Astrocyte (in vitro differentiated cells and primary cell): Measurements from ENCODE around the gene TMEM183A. TPM values are rescaled to one million over a fixed set of nuclear protein-coding genes. Genes with fewer than 3 reads are reported as not detected.

Experiments used
- DNase-seq: peaks from one replicate; pipeline ENCODE4 v3.0.0-alpha.2; 2010; ENCODE audit warnings: low read depth
- FAIRE-seq: peaks from 2 replicates; lab custom pipeline; 2011; peaks lifted over from hg19 to GRCh38; lab: Jason Lieb, UNC
- H2AFZ ChIP-seq: 2 replicates; pipeline ENCODE4 v1.6.0; 2012; ENCODE audit warnings: low read depth, low read length, inconsistent platforms
- H3K27ac ChIP-seq: 2 replicates; pipeline ENCODE4 v1.5.1; 2011; ENCODE audit warnings: low read depth, low read length, inconsistent platforms
- H3K27me3 ChIP-seq: 2 replicates; pipeline ENCODE4 v1.6.0; 2011; ENCODE audit warnings: low read length, inconsistent platforms; ENCODE audit not compliant: insufficient read depth
- H3K36me3 ChIP-seq: 2 replicates; pipeline ENCODE4 v1.5.1; 2011; ENCODE audit warnings: low read length, inconsistent platforms; ENCODE audit not compliant: insufficient read depth
- H3K4me1 ChIP-seq: 2 replicates; pipeline ENCODE4 v1.5.1; 2011; ENCODE audit warnings: low read length, inconsistent platforms; ENCODE audit not compliant: insufficient read depth
- H3K4me2 ChIP-seq: 2 replicates; pipeline ENCODE4 v1.6.0; 2012; ENCODE audit warnings: low read length, inconsistent platforms
- H3K4me3 ChIP-seq: 2 replicates; pipeline ENCODE4 v1.5.1; 2011; ENCODE audit warnings: low read depth, mild to moderate bottlenecking, low read length, inconsistent platforms; ENCODE audit not compliant: insufficient read depth
- H3K79me2 ChIP-seq: 2 replicates; pipeline ENCODE4 v1.6.0; 2012; ENCODE audit warnings: mild to moderate bottlenecking, low read length, inconsistent platforms; ENCODE audit not compliant: insufficient read depth
- H3K9ac ChIP-seq: 2 replicates; pipeline ENCODE4 v1.6.0; 2012; ENCODE audit warnings: mild to moderate bottlenecking, low read length, inconsistent platforms
- H3K9me3 ChIP-seq: 2 replicates; pipeline ENCODE4 v1.5.1; 2012; ENCODE audit warnings: low read depth, mild to moderate bottlenecking, low read length, inconsistent platforms; ENCODE audit not compliant: insufficient read depth
- H4K20me1 ChIP-seq: 2 replicates; pipeline ENCODE4 v1.6.0; 2012; ENCODE audit warnings: low read length, inconsistent platforms; ENCODE audit not compliant: insufficient read depth
- H3K27ac Mint-ChIP-seq: one replicate; pipeline ENCODE4 v1.8.0; 2021; ENCODE audit warnings: mild to moderate bottlenecking, mixed read lengths; ENCODE audit not compliant: unreplicated experiment
- H3K27me3 Mint-ChIP-seq: one replicate; pipeline ENCODE4 v1.8.0; 2021; ENCODE audit warnings: low read depth, mixed read lengths; ENCODE audit not compliant: unreplicated experiment
- H3K36me3 Mint-ChIP-seq: one replicate; pipeline ENCODE4 v1.8.0; 2021; ENCODE audit warnings: low read depth, mixed read lengths; ENCODE audit not compliant: unreplicated experiment
- H3K4me1 Mint-ChIP-seq: one replicate; pipeline ENCODE4 v1.8.0; 2021; ENCODE audit warnings: low read depth, mixed read lengths; ENCODE audit not compliant: unreplicated experiment
- H3K4me3 Mint-ChIP-seq: one replicate; pipeline ENCODE4 v1.8.0; 2021; ENCODE audit warnings: mild to moderate bottlenecking, moderate library complexity, mixed read lengths; ENCODE audit not compliant: unreplicated experiment
- H3K9me3 Mint-ChIP-seq: one replicate; pipeline ENCODE4 v1.8.0; 2021; ENCODE audit warnings: mild to moderate bottlenecking, mixed read lengths; ENCODE audit not compliant: unreplicated experiment
- EZH2 ChIP-seq: IDR thresholded peaks from 2 replicates; pipeline ENCODE4 v1.6.1; 2012; ENCODE audit warnings: mild to moderate bottlenecking, low read length, inconsistent platforms; ENCODE audit not compliant: insufficient read depth
- total RNA-seq: library from RNA; stranded (reverse); gene quantifications from 2 replicates; pipeline ENCODE4 v1.2.1, GENCODE V29; 2021
- TF ChIP-seq, protein P1 (sequence below): IDR thresholded peaks from 2 replicates; pipeline ENCODE4 v1.5.1; 2011; ENCODE audit warnings: low read depth, mild to moderate bottlenecking, inconsistent platforms, low read length, moderate library complexity; ENCODE audit not compliant: insufficient read depth

Gene TMEM183A
- total RNA-seq, 1 donor from 2014 or later = 68.6 TPM

DNA sequence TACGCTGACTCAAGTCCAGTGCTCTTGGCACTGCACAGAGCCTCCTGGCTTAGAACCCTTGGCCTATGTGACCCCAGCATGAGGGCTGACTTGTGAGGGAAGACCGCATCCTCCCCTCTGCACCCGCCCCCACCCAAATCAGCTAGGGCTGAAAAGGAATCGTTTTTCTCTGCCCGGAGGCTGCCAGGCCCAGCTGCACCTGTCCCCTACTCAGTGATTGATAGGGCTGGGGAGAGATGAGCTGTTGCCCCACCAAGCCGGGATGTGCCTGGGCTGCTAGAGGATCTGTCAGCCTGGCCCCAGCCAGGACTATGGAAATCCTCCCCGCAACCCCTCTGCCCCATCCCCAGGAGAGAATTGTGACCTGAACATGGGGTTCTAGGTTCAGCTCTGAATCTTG is 58.0 kb downstream of the TMEM183A start:
- Histone ChIP-seq H3K4me2 (no peak overlapping the region), H3K4me1 (no peaks in the 10 kb centered on the region), H3K79me2 (no peaks in the 10 kb centered on the region), H2AFZ (no peak overlapping the region), H3K9ac (no peak overlapping the region), H3K36me3 (no peaks in the 10 kb centered on the region), H4K20me1 (no peaks in the 10 kb centered on the region), H3K4me3 (no peak overlapping the region), H3K27me3 (peaks cover 7% of the 10 kb centered on the region), H3K27ac (no peak overlapping the region), H3K9me3 (no peaks in the 10 kb centered on the region)
- no peak overlapping the region for H3K4me3 Mint-ChIP-seq
- FAIRE-seq = no peak
- H3K27me3 Mint-ChIP-seq = peaks cover 34% of the 10 kb centered on the region
- no peaks in the 10 kb centered on the region for H3K9me3 Mint-ChIP-seq
- DNase-seq = no peak
- TF ChIP-seq, protein P1, sequence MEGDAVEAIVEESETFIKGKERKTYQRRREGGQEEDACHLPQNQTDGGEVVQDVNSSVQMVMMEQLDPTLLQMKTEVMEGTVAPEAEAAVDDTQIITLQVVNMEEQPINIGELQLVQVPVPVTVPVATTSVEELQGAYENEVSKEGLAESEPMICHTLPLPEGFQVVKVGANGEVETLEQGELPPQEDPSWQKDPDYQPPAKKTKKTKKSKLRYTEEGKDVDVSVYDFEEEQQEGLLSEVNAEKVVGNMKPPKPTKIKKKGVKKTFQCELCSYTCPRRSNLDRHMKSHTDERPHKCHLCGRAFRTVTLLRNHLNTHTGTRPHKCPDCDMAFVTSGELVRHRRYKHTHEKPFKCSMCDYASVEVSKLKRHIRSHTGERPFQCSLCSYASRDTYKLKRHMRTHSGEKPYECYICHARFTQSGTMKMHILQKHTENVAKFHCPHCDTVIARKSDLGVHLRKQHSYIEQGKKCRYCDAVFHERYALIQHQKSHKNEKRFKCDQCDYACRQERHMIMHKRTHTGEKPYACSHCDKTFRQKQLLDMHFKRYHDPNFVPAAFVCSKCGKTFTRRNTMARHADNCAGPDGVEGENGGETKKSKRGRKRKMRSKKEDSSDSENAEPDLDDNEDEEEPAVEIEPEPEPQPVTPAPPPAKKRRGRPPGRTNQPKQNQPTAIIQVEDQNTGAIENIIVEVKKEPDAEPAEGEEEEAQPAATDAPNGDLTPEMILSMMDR = no peak
- TF ChIP-seq EZH2 = no peak
- no peak overlapping the region for H3K27ac Mint-ChIP-seq
- peaks cover 7% of the 10 kb centered on the region for H3K4me1 Mint-ChIP-seq
- peaks cover 39% of the 10 kb centered on the region for H3K36me3 Mint-ChIP-seq

DNA sequence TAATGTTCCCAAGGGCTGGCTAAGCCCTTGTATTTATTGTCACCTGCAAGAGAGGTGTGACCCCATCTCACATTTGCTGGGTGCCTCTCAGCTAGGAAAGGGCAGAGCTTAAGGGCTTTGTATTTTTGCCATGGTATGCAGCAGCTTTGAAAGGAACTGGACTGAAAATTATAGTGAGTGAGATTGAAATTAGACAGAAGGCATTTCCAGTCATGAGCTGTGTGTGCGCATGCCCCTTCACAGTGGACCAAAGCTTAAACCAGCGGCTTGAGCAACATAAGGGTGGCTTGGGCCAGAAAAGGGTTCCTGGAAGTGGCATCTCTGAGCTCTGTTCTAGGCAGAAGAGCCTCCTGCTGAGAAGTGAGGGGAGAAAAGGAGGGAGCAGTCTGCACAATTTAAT is 58.8 kb downstream of the TMEM183A start:
- no peaks in the 10 kb centered on the region for H3K36me3 ChIP-seq
- Mint-ChIP-seq H3K4me1 (peaks cover 7% of the 10 kb centered on the region), H3K4me3 (no peak overlapping the region), H3K9me3 (no peaks in the 10 kb centered on the region), H3K36me3 (peaks cover 33% of the 10 kb centered on the region), H3K27ac (no peak overlapping the region), H3K27me3 (peaks cover 32% of the 10 kb centered on the region)
- FAIRE-seq (no peak), DNase-seq (no peak)
- H3K79me2 ChIP-seq = no peaks in the 10 kb centered on the region
- no peak overlapping the region for H3K27ac ChIP-seq
- H2AFZ ChIP-seq = no peak overlapping the region
- H4K20me1 ChIP-seq = no peaks in the 10 kb centered on the region
- H3K9ac ChIP-seq = no peak overlapping the region
- H3K9me3 ChIP-seq = no peaks in the 10 kb centered on the region
- peaks cover 7% of the 10 kb centered on the region for H3K27me3 ChIP-seq
- no peaks in the 10 kb centered on the region for H3K4me1 ChIP-seq
- no peak overlapping the region for H3K4me3 ChIP-seq
- no peak overlapping the region for H3K4me2 ChIP-seq
- TF ChIP-seq, protein P1 = no peak
- no peak for TF ChIP-seq EZH2

DNA sequence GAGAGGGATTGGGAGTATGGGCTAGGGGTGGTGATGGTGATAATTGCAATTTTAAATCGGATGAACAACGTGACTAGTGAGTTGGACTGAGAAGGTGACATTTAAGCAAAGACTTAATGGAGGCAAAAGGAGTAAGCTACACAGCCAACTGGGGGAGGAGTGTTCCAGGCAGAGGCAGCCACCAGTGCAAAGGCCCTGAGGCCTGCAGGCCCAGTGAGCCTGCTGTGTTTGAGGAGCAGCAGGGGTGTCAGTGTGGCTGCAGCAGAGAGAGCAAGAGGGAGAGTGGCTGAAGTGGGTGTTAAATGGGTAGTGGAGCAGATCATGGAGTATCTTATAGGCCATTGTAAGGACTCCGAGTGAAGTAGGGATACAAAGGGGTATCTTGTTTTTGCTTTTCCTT is 59.8 kb downstream of the TMEM183A start:
- H3K9ac ChIP-seq = no peak overlapping the region
- no peak for TF ChIP-seq EZH2
- TF ChIP-seq, protein P1 = no peak
- Mint-ChIP-seq H3K4me1 (peaks cover 7% of the 10 kb centered on the region), H3K9me3 (no peaks in the 10 kb centered on the region), H3K36me3 (peaks cover 33% of the 10 kb centered on the region), H3K27ac (no peak overlapping the region), H3K4me3 (no peak overlapping the region), H3K27me3 (peaks cover 32% of the 10 kb centered on the region)
- H3K4me2 ChIP-seq = no peak overlapping the region
- H4K20me1 ChIP-seq = no peaks in the 10 kb centered on the region
- FAIRE-seq (no peak), DNase-seq (no peak)
- no peaks in the 10 kb centered on the region for H3K79me2 ChIP-seq
- no peak overlapping the region for H3K4me3 ChIP-seq
- no peaks in the 10 kb centered on the region for H3K9me3 ChIP-seq
- no peaks in the 10 kb centered on the region for H3K4me1 ChIP-seq
- no peak overlapping the region for H3K27ac ChIP-seq
- H3K36me3 ChIP-seq = no peaks in the 10 kb centered on the region
- no peak overlapping the region for H2AFZ ChIP-seq
- peaks cover 7% of the 10 kb centered on the region for H3K27me3 ChIP-seq
